SK-N-SH treated with all-trans-retinoic acid at 6 μM for 48 hours (cell line): ENCODE data around the gene ITGB3.

Source experiments
- BACH2 ChIP-seq: fragments of 250-450 bp; sonication (Bioruptor Pico); IDR thresholded peaks from 2 replicates; pipeline ENCODE4 v1.9.0; 2021; ENCODE audit warnings: mild to moderate bottlenecking, borderline replicate concordance
- GLIS3 ChIP-seq: fragments of 250-450 bp; sonication (Bioruptor Pico); IDR thresholded peaks from 2 replicates; pipeline ENCODE4 v1.5.0; 2020; ENCODE audit warnings: mild to moderate bottlenecking, moderate library complexity
- SNAI2 ChIP-seq: fragments of 250-450 bp; sonication (Bioruptor Pico); IDR thresholded peaks from 2 replicates; pipeline ENCODE4 v1.5.0; 2020; ENCODE audit warnings: mild to moderate bottlenecking, moderate library complexity
- ZFP3 ChIP-seq: fragments of 250-450 bp; sonication (Bioruptor Pico); IDR thresholded peaks from 2 replicates; pipeline ENCODE4 v1.5.0; 2020; ENCODE audit warnings: mild to moderate bottlenecking, moderate library complexity
- ZFP30 ChIP-seq: fragments of 450-650 bp; formaldehyde crosslinking; IDR thresholded peaks from 2 replicates; pipeline ENCODE4 v1.5.0; 2022; ENCODE audit warnings: mild to moderate bottlenecking, moderate library complexity
- ZNF565 ChIP-seq: fragments of 450-650 bp; formaldehyde crosslinking; conservative IDR thresholded peaks from 2 replicates; pipeline ENCODE4 v1.5.0; 2020; ENCODE audit warnings: low read depth, mild to moderate bottlenecking, moderate library complexity
- ZNF8 ChIP-seq: fragments of 450-650 bp; formaldehyde crosslinking; IDR thresholded peaks from 2 replicates; pipeline ENCODE4 v1.5.0; 2020; ENCODE audit warnings: mild to moderate bottlenecking, moderate library complexity
- TF ChIP-seq, protein P1 (sequence below): fragments of 250-450 bp; sonication (Bioruptor Pico); IDR thresholded peaks from 2 replicates; pipeline ENCODE4 v1.5.1; 2021; ENCODE audit warnings: mild to moderate bottlenecking, moderate library complexity
- TF ChIP-seq, protein P2 (sequence below): fragments of 250-450 bp; sonication (Bioruptor Pico); IDR thresholded peaks from 2 replicates; pipeline ENCODE4 v1.5.0; 2020; ENCODE audit warnings: mild to moderate bottlenecking, moderate library complexity
- TF ChIP-seq, protein P3 (sequence below): fragments of 250-450 bp; sonication (Bioruptor Pico); IDR thresholded peaks from 2 replicates; pipeline ENCODE4 v1.8.0; 2020; ENCODE audit warnings: mild to moderate bottlenecking, moderate library complexity, borderline replicate concordance
- TF ChIP-seq, protein P4 (sequence below): fragments of 250-450 bp; sonication (Bioruptor Pico); IDR thresholded peaks from 2 replicates; pipeline ENCODE4 v1.5.1; 2020; ENCODE audit warnings: low read depth, mild to moderate bottlenecking, moderate library complexity

DNA sequence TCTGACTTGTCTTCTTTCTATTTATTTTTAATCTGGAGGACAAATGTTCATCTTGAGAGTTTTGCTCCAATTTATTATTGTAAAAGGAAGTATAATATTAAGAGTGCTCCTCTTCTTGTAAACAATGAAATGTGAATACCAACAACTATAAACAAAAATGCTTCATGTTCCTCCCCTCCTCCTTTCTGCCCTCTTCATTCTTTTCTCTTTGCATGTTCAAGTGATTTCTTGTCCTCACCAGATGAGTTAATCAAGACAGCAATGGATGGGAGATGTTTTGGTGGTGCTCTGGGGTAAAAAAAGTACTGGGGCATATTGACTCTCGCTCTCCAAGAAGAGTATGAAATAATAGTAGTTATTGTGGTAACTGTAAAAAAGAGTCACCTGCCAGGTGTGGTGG lies 24.3 kb downstream of the ITGB3 start:
- TF ChIP-seq, protein P1, sequence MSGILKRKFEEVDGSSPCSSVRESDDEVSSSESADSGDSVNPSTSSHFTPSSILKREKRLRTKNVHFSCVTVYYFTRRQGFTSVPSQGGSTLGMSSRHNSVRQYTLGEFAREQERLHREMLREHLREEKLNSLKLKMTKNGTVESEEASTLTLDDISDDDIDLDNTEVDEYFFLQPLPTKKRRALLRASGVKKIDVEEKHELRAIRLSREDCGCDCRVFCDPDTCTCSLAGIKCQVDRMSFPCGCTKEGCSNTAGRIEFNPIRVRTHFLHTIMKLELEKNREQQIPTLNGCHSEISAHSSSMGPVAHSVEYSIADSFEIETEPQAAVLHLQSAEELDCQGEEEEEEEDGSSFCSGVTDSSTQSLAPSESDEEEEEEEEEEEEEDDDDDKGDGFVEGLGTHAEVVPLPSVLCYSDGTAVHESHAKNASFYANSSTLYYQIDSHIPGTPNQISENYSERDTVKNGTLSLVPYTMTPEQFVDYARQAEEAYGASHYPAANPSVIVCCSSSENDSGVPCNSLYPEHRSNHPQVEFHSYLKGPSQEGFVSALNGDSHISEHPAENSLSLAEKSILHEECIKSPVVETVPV = no peak
- TF ChIP-seq ZNF565 (CRISPR knock-in tag) (no peak), GLIS3 (CRISPR knock-in tag) (no peak), SNAI2 (CRISPR knock-in tag) (no peak), BACH2 (CRISPR knock-in tag) (no peak), ZFP3 (no peak), ZFP30 (no peak), ZNF8 (CRISPR knock-in tag) (no peak)
- TF ChIP-seq, protein P2, sequence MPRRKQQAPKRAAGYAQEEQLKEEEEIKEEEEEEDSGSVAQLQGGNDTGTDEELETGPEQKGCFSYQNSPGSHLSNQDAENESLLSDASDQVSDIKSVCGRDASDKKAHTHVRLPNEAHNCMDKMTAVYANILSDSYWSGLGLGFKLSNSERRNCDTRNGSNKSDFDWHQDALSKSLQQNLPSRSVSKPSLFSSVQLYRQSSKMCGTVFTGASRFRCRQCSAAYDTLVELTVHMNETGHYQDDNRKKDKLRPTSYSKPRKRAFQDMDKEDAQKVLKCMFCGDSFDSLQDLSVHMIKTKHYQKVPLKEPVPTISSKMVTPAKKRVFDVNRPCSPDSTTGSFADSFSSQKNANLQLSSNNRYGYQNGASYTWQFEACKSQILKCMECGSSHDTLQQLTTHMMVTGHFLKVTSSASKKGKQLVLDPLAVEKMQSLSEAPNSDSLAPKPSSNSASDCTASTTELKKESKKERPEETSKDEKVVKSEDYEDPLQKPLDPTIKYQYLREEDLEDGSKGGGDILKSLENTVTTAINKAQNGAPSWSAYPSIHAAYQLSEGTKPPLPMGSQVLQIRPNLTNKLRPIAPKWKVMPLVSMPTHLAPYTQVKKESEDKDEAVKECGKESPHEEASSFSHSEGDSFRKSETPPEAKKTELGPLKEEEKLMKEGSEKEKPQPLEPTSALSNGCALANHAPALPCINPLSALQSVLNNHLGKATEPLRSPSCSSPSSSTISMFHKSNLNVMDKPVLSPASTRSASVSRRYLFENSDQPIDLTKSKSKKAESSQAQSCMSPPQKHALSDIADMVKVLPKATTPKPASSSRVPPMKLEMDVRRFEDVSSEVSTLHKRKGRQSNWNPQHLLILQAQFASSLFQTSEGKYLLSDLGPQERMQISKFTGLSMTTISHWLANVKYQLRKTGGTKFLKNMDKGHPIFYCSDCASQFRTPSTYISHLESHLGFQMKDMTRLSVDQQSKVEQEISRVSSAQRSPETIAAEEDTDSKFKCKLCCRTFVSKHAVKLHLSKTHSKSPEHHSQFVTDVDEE (CRISPR knock-in tag) = no peak
- TF ChIP-seq, protein P3, sequence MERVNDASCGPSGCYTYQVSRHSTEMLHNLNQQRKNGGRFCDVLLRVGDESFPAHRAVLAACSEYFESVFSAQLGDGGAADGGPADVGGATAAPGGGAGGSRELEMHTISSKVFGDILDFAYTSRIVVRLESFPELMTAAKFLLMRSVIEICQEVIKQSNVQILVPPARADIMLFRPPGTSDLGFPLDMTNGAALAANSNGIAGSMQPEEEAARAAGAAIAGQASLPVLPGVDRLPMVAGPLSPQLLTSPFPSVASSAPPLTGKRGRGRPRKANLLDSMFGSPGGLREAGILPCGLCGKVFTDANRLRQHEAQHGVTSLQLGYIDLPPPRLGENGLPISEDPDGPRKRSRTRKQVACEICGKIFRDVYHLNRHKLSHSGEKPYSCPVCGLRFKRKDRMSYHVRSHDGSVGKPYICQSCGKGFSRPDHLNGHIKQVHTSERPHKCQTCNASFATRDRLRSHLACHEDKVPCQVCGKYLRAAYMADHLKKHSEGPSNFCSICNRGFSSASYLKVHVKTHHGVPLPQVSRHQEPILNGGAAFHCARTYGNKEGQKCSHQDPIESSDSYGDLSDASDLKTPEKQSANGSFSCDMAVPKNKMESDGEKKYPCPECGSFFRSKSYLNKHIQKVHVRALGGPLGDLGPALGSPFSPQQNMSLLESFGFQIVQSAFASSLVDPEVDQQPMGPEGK (CRISPR knock-in tag) = no peak
- TF ChIP-seq, protein P4, sequence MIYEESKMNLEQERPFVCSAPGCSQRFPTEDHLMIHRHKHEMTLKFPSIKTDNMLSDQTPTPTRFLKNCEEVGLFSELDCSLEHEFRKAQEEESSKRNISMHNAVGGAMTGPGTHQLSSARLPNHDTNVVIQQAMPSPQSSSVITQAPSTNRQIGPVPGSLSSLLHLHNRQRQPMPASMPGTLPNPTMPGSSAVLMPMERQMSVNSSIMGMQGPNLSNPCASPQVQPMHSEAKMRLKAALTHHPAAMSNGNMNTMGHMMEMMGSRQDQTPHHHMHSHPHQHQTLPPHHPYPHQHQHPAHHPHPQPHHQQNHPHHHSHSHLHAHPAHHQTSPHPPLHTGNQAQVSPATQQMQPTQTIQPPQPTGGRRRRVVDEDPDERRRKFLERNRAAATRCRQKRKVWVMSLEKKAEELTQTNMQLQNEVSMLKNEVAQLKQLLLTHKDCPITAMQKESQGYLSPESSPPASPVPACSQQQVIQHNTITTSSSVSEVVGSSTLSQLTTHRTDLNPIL (CRISPR knock-in tag) = no peak
